Measurements from ENCODE around the gene PNMT. TPM values are rescaled to one million over a fixed set of nuclear protein-coding genes. Genes with fewer than 3 reads are reported as not detected.

The PNMT gene
- total and polyA plus RNA-seq, 3 donors from 2014 or later: 2.6 to 2.9 (median 2.7) TPM

- 60 to 79% methylated on average over 8 to 19 of the region's 19 CpGs for WGBS, 2 donors
- no peaks in the 10 kb centered on the region for H3K27me3 ChIP-seq
- DNase-seq: peak; percentile 57
- no peaks in the 10 kb centered on the region for H3K36me3 ChIP-seq (ENCODE audit: low read depth, missing control alignments)
- no peak overlapping the region for H3K4me3 ChIP-seq
- intact Hi-C loops (cut with DNase I; ENCODE audit: low total_unique reads): no loop called here
- H3K4me1 ChIP-seq: peaks cover 12% of the 10 kb centered on the region
- no peak overlapping the region for H3K27ac ChIP-seq
- no peaks in the 10 kb centered on the region for H3K9me3 ChIP-seq
- TF ChIP-seq POLR2A (IDR thresholded peaks at IDR 0.05) (no peak), CTCF (IDR thresholded peaks at IDR 0.05) (peak; percentile 29 to 60 (median 41))
These were observed 3.6 kb downstream of the PNMT start for GRCh38 chr17:39671651-39672521.

GRCh38 chr17:39672522-39673334 lies 4.5 kb downstream of the PNMT start:
- 82 to 90% methylated on average over 11 to 15 of the region's 15 CpGs for WGBS, 2 donors
- Histone ChIP-seq H3K9me3 (no peaks in the 10 kb centered on the region), H3K27ac (no peak overlapping the region), H3K4me3 (no peak overlapping the region), H3K36me3 (ENCODE audit: low read depth, missing control alignments) (no peaks in the 10 kb centered on the region), H3K4me1 (peaks cover 4% of the 10 kb centered on the region), H3K27me3 (no peaks in the 10 kb centered on the region)
- intact Hi-C loops (cut with DNase I; ENCODE audit: low total_unique reads): no loop called here
- DNase-seq: no peak
- no peak for TF ChIP-seq CTCF (IDR thresholded peaks at IDR 0.05)
- TF ChIP-seq POLR2A (IDR thresholded peaks at IDR 0.05): no peak

GRCh38 chr17:39673335-39674081 lies 5.3 kb downstream of the PNMT start:
- H3K4me3 ChIP-seq: no peak overlapping the region
- TF ChIP-seq CTCF (IDR thresholded peaks at IDR 0.05): no peak
- TF ChIP-seq POLR2A (IDR thresholded peaks at IDR 0.05): no peak
- H3K27me3 ChIP-seq: no peaks in the 10 kb centered on the region
- no peak for DNase-seq
- intact Hi-C loops (cut with DNase I; ENCODE audit: low total_unique reads): no loop called here
- 77 to 82% methylated on average over 5 to 13 of the region's 13 CpGs for WGBS, 2 donors
- no peaks in the 10 kb centered on the region for H3K9me3 ChIP-seq
- no peak overlapping the region for H3K27ac ChIP-seq
- no peaks in the 10 kb centered on the region for H3K4me1 ChIP-seq
- no peaks in the 10 kb centered on the region for H3K36me3 ChIP-seq (ENCODE audit: low read depth, missing control alignments)

GRCh38 chr17:39674179-39674578 lies 5.9 kb downstream of the PNMT start:
- no peak for DNase-seq
- Histone ChIP-seq H3K9me3 (no peaks in the 10 kb centered on the region), H3K36me3 (ENCODE audit: low read depth, missing control alignments) (no peaks in the 10 kb centered on the region), H3K27me3 (no peaks in the 10 kb centered on the region), H3K27ac (no peak overlapping the region), H3K4me1 (no peaks in the 10 kb centered on the region), H3K4me3 (no peak overlapping the region)
- TF ChIP-seq POLR2A (IDR thresholded peaks at IDR 0.05) (no peak), CTCF (IDR thresholded peaks at IDR 0.05) (no peak)
- intact Hi-C loops (cut with DNase I; ENCODE audit: low total_unique reads): no loop called here
- WGBS, 2 donors: 87 to 100% methylated on average over 1 to 5 of the region's 5 CpGs

All from testis (tissue), 3 donors.